HepG2 (cell line): ENCODE measurements around the gene BEAN1. TPM values are rescaled to one million over a fixed set of nuclear protein-coding genes. Genes with fewer than 3 reads are reported as not detected.

Experiments
- ATAC-seq: fragments of 200-7000 bp; cut with Tn5 transposase; 3 replicates; pipeline ENCODE4 v1.9.1; 2020; ENCODE audit warnings: mild to moderate bottlenecking, moderate library complexity
- BruUV-seq: library from RNA; stranded (reverse); fragments of 400-500 nt; replicated peaks from 2 replicates; lab custom pipeline; 2021; lab: Mats Ljungman, UMichigan
- CTCF ChIA-PET: fragments of 300-600 bp; formaldehyde crosslinking; extraction: SDS; loops from one replicate; lab custom pipeline; 2021; ENCODE audit warnings: low total read pairs, inconsistent platforms, low intra/inter-chr PET ratio; lab: Yijun Ruan, JAX
- POLR2A ChIA-PET: fragments of 350-600 bp; sonication (Branson Sonifier 250); formaldehyde crosslinking; loops from one replicate; lab custom pipeline; 2020; ENCODE audit warnings: antibody characterized with exemption, inconsistent platforms; lab: Yijun Ruan, JAX
- DNase-seq: peaks from one replicate; pipeline ENCODE4 v3.0.0-alpha.2; 2015; ENCODE audit warnings: low spot score
- FAIRE-seq: peaks from 3 replicates; lab custom pipeline; 2011; peaks lifted over from hg19 to GRCh38; lab: Jason Lieb, UNC
- H2AFZ ChIP-seq: one replicate; pipeline ENCODE4 v1.6.1; 2011; ENCODE audit warnings: low read length, inconsistent platforms
- H3K27ac ChIP-seq: fragments of 300-600 bp; 3 replicates; pipeline ENCODE4 v1.8.0; 2011; ENCODE audit warnings: mixed run types, mild to moderate bottlenecking, mixed read lengths, low read length, inconsistent platforms; ENCODE audit not compliant: insufficient read depth; ENCODE audit errors: extremely low read length
- H3K27me3 ChIP-seq, 2 experiments: fragments of 200-600 bp in 1 of 2; 2 replicates in 1 of 2; 3 replicates in 1 of 2; pipeline versions ENCODE4 v1.6.0 to v1.8.0; 2011; ENCODE audit warnings: low read length in 2 of 2, mild to moderate bottlenecking in 2 of 2, moderate library complexity in 2 of 2, inconsistent platforms in 1 of 2; ENCODE audit not compliant: insufficient read depth in 2 of 2, control insufficient read depth in 1 of 2
- H3K36me3 ChIP-seq, 2 experiments: fragments of 200-600 bp in 1 of 2; replicated peaks in 1 of 2; 2 replicates in 1 of 2; 3 replicates in 1 of 2; pipeline versions ENCODE4 v1.5.1 to v1.8.0; 2011; ENCODE audit warnings: low read length in 2 of 2, inconsistent platforms in 1 of 2; ENCODE audit not compliant: insufficient read depth in 2 of 2, control insufficient read depth in 1 of 2
- H3K4me1 ChIP-seq: 2 replicates; pipeline ENCODE4 v1.5.1; 2012; ENCODE audit warnings: low read length, inconsistent platforms; ENCODE audit not compliant: insufficient read depth
- H3K4me2 ChIP-seq: 2 replicates; pipeline ENCODE4 v1.6.0; 2011; ENCODE audit warnings: low read depth, low read length, inconsistent platforms
- H3K4me3 ChIP-seq, 3 experiments: fragments of 200-600 bp in 1 of 3; sonication (generic), shearing (Covaris generic) in 1 of 3; replicated peaks in 1 of 3; 2 replicates each; pipeline ENCODE4 v1.5.1; 2011 to 2016; ENCODE audit warnings: low read length in 3 of 3, inconsistent platforms in 2 of 3, low read depth in 2 of 3, mild to moderate bottlenecking in 2 of 3, control low read depth in 1 of 3, mixed read lengths in 1 of 3; ENCODE audit not compliant: insufficient read depth in 1 of 3
- H3K79me2 ChIP-seq: one replicate; pipeline ENCODE4 v1.6.1; 2011; ENCODE audit warnings: low read length, inconsistent platforms; ENCODE audit not compliant: insufficient read depth
- H3K9ac ChIP-seq: 2 replicates; pipeline ENCODE4 v1.6.0; 2011; ENCODE audit warnings: mild to moderate bottlenecking, low read depth, low read length, inconsistent platforms; ENCODE audit not compliant: insufficient read depth
- H3K9me3 ChIP-seq: 2 replicates; pipeline ENCODE4 v1.5.1; 2012; ENCODE audit warnings: mild to moderate bottlenecking, low read length
- H4K20me1 ChIP-seq: 2 replicates; pipeline ENCODE4 v1.6.0; 2011; ENCODE audit warnings: inconsistent platforms, mild to moderate bottlenecking, low read length, moderate library complexity; ENCODE audit not compliant: insufficient read depth
- BRCA1 ChIP-seq: sonication (generic); formaldehyde crosslinking; IDR thresholded peaks from 2 replicates; pipeline ENCODE4 v1.4.0; 2020; ENCODE audit warnings: missing genetic modification reagents
- FOXJ3 ChIP-seq: sonication (generic); formaldehyde crosslinking; IDR thresholded peaks from 2 replicates; pipeline ENCODE4 v1.4.0; 2020; ENCODE audit warnings: missing genetic modification reagents, mild to moderate bottlenecking, borderline replicate concordance
- HNF4G ChIP-seq, 2 experiments: sonication (generic) in 1 of 2; formaldehyde crosslinking in 1 of 2; IDR thresholded peaks; 2 replicates each; pipeline versions ENCODE4 v1.4.0 to v1.6.1; 2011 to 2020; ENCODE audit warnings: borderline replicate concordance in 2 of 2, low read depth in 2 of 2, mild to moderate bottlenecking in 2 of 2, low read length in 1 of 2, missing genetic modification reagents in 1 of 2, moderate library complexity in 1 of 2
- JUND ChIP-seq: sonication (generic); formaldehyde crosslinking; IDR thresholded peaks from 2 replicates; pipeline ENCODE4 v1.8.0; 2022; ENCODE audit warnings: mild to moderate bottlenecking, missing genetic modification reagents
- MBNL3 ChIP-seq: fragments of 250-450 bp; sonication (Bioruptor Pico); conservative IDR thresholded peaks from 2 replicates; pipeline ENCODE4 v1.8.0; 2022; ENCODE audit warnings: mild to moderate bottlenecking, inconsistent platforms
- POLR2G ChIP-seq: fragments of 200-400 bp; formaldehyde crosslinking; IDR thresholded peaks from 2 replicates; pipeline ENCODE4 v1.6.1; 2018; ENCODE audit warnings: mild to moderate bottlenecking, low read depth, low read length, moderate library complexity
- SUZ12 ChIP-seq: fragments of 150-350 bp; IDR thresholded peaks from 2 replicates; pipeline ENCODE4 v1.6.1; 2014; ENCODE audit warnings: low read depth, low read length
- ZNF850 ChIP-seq: sonication (generic); formaldehyde crosslinking; conservative IDR thresholded peaks from 2 replicates; pipeline ENCODE4 v1.9.0; 2021; ENCODE audit warnings: mild to moderate bottlenecking, missing genetic modification reagents
- WGBS: methylation state at CpG from one replicate; pipeline ENCODE4 v1.1.6; 2017; ENCODE audit warnings: low lambda C conversion rate; 5-methylcytosine and 5-hydroxymethylcytosine counted together
- in situ Hi-C: cut with HindIII; loops from 2 replicates; pipeline ENCODE4 v1.10.0; 2017; ENCODE audit warnings: low pct_unique_long_range_greater_than_20kb; ENCODE audit not compliant: extremely low pct_ligation_motif_present
- intact Hi-C: fragments of 100-400 bp; cut with micrococcal nuclease; formaldehyde crosslinking; loops from one replicate; pipeline ENCODE4 v1.10.0; 2022; ENCODE audit not compliant: unreplicated experiment
- polyA plus RNA-seq, 8 experiments: library from polyadenylated mRNA; depleted of rRNA in 3 of 8; stranded (reverse) in 7 of 8; unstranded in 1 of 8; fragments of >200 nt; fragmentation: Illumina TruSeq in 4 of 8; extraction: Trizol in 4 of 8; gene quantifications; 2 replicates each; pipeline versions ENCODE4 v1.2.1 to v1.2.3, GENCODE V29; 2011 to 2016; ENCODE audit warnings: low read depth in 4 of 8, missing spikeins in 1 of 8, mixed read lengths in 1 of 8; ENCODE audit not compliant: insufficient read depth in 1 of 8
- total RNA-seq, 5 experiments: library from RNA; depleted of rRNA; stranded (reverse); fragments of >200 nt; fragmentation: Illumina TruSeq; extraction: Trizol; gene quantifications; 2 replicates each; pipeline ENCODE4 v1.2.3, GENCODE V29; 2016; ENCODE audit warnings: low read depth in 1 of 5
- TF ChIP-seq, protein P1 (sequence below): sonication (generic); formaldehyde crosslinking; IDR thresholded peaks from 2 replicates; pipeline ENCODE4 v1.5.0; 2020; ENCODE audit warnings: mild to moderate bottlenecking, missing genetic modification reagents, borderline replicate concordance

The BEAN1 gene
- total and polyA plus RNA-seq, 2 of the 13 experiments (the other 11 are each of a cell fraction or from before 2014, with no cell fraction given), result 0.53 to 1.4 TPM

DNA sequence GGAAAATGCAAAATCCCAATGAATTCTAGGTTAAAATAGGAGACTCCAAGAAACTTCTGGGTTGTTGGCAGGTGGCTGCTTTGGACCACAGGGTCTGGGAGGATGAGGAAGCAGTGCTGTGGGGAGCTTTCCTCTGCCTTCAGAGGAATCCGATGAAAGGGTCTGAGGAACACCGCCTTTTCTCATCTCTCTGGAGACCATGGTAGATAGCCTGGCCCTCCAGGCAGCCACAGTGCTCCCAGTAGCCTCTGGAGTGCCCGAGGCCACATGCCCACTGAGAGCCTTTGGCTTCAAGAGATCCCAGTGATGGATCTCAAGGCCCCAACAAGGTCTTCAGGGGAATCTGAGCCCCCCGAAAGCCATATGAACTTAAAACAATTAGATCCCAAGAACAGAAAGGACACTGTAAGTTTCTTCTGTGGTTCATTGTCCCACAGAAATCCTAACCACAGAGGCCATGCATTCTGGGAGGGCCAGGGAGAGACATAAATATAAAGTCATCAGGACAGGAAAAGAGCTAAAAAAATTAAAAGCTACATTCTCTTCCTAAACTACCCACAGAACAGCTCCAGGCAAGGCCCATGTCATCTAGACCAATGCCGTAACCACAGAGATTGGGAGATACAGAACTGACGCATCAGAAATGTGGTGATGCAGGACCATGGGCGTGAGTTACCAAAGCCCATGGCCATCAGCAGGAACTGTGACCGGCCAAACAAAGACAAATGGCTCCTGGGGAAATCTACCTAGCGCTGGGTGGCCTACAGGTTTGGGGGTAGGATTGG, 98.5 kb downstream of the BEAN1 start:
- no TSS peak for BruUV-seq
- Histone ChIP-seq H3K36me3 (peaks cover 15 to 33% of the 10 kb centered on the region in 2 experiments), H3K79me2 (no peaks in the 10 kb centered on the region), H3K4me3 (no peak overlapping the region), H3K4me2 (no peak overlapping the region), H3K27me3 (no peaks in the 10 kb centered on the region), H3K9ac (no peak overlapping the region), H3K4me1 (peaks cover 8% of the 10 kb centered on the region), H2AFZ (no peak overlapping the region), H3K27ac (no peak overlapping the region), H4K20me1 (no peaks in the 10 kb centered on the region), H3K9me3 (no peaks in the 10 kb centered on the region)
- WGBS, result 96% methylated on average over 8 of the region's 9 CpGs
- FAIRE-seq, result no peak
- intact Hi-C loops, result no loop called here
- no peak for DNase-seq
- ATAC-seq, result no peak
- ChIA-PET CTCF (no interaction called here), POLR2A (no interaction called here)
- TF ChIP-seq SUZ12 (no peak), JUND (no peak), MBNL3 (no peak), FOXJ3 (CRISPR knock-in tag) (no peak), POLR2G (no peak), ZNF850 (CRISPR knock-in tag) (no peak), HNF4G (IDR thresholded peaks at IDR 0.05; ENCODE audit: borderline replicate concordance, low read depth, low read length) (no peak), HNF4G (CRISPR knock-in tag; IDR thresholded peaks at IDR 0.05; ENCODE audit: borderline replicate concordance, low read depth) (no peak), BRCA1 (CRISPR knock-in tag) (no peak)
- TF ChIP-seq, protein P1, sequence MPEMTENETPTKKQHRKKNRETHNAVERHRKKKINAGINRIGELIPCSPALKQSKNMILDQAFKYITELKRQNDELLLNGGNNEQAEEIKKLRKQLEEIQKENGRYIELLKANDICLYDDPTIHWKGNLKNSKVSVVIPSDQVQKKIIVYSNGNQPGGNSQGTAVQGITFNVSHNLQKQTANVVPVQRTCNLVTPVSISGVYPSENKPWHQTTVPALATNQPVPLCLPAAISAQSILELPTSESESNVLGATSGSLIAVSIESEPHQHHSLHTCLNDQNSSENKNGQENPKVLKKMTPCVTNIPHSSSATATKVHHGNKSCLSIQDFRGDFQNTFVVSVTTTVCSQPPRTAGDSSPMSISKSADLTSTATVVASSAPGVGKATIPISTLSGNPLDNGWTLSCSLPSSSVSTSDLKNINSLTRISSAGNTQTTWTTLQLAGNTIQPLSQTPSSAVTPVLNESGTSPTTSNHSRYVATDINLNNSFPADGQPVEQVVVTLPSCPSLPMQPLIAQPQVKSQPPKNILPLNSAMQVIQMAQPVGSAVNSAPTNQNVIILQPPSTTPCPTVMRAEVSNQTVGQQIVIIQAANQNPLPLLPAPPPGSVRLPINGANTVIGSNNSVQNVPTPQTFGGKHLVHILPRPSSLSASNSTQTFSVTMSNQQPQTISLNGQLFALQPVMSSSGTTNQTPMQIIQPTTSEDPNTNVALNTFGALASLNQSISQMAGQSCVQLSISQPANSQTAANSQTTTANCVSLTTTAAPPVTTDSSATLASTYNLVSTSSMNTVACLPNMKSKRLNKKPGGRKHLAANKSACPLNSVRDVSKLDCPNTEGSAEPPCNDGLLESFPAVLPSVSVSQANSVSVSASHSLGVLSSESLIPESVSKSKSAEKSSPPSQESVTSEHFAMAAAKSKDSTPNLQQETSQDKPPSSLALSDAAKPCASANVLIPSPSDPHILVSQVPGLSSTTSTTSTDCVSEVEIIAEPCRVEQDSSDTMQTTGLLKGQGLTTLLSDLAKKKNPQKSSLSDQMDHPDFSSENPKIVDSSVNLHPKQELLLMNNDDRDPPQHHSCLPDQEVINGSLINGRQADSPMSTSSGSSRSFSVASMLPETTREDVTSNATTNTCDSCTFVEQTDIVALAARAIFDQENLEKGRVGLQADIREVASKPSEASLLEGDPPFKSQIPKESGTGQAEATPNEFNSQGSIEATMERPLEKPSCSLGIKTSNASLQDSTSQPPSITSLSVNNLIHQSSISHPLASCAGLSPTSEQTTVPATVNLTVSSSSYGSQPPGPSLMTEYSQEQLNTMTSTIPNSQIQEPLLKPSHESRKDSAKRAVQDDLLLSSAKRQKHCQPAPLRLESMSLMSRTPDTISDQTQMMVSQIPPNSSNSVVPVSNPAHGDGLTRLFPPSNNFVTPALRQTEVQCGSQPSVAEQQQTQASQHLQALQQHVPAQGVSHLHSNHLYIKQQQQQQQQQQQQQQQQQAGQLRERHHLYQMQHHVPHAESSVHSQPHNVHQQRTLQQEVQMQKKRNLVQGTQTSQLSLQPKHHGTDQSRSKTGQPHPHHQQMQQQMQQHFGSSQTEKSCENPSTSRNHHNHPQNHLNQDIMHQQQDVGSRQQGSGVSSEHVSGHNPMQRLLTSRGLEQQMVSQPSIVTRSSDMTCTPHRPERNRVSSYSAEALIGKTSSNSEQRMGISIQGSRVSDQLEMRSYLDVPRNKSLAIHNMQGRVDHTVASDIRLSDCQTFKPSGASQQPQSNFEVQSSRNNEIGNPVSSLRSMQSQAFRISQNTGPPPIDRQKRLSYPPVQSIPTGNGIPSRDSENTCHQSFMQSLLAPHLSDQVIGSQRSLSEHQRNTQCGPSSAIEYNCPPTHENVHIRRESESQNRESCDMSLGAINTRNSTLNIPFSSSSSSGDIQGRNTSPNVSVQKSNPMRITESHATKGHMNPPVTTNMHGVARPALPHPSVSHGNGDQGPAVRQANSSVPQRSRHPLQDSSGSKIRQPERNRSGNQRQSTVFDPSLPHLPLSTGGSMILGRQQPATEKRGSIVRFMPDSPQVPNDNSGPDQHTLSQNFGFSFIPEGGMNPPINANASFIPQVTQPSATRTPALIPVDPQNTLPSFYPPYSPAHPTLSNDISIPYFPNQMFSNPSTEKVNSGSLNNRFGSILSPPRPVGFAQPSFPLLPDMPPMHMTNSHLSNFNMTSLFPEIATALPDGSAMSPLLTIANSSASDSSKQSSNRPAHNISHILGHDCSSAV (CRISPR knock-in tag), result no peak
- in situ Hi-C loops, result no loop called here
